Adrenal gland (tissue), 12 donors: Measurements from ENCODE around the gene PIP5K1C. TPM values are rescaled to one million over a fixed set of nuclear protein-coding genes. Genes with fewer than 3 reads are reported as not detected.

Source experiments
- DNase-seq, 7 donors: peaks; one replicate each; pipeline ENCODE4 v3.0.0-alpha.2; 2019 to 2020
- H3K27ac ChIP-seq, 5 donors: fragments of 200-600 bp; sonication (generic) in 4 of 5; 1 replicate in 3 of 5; 2 replicates in 2 of 5; pipeline versions ENCODE4 v1.5.1 to v1.8.0; 2016 to 2020; ENCODE audit warnings: mild to moderate bottlenecking in 1 of 5
- H3K27me3 ChIP-seq: fragments of 200-600 bp; 2 replicates; pipeline ENCODE4 v1.8.0; 2021
- H3K36me3 ChIP-seq, 2 donors: fragments of 200-600 bp; replicated peaks in 1 of 2; 1 replicate in 1 of 2; 2 replicates in 1 of 2; pipeline versions ENCODE4 v1.5.1 to v1.8.0; 2018 to 2022
- H3K4me1 ChIP-seq, 2 donors: fragments of 200-600 bp; replicated peaks in 1 of 2; 1 replicate in 1 of 2; 2 replicates in 1 of 2; pipeline versions ENCODE4 v1.5.1 to v1.8.0; 2018 to 2021
- H3K4me3 ChIP-seq, 4 donors: fragments of 200-600 bp; sonication (generic) in 3 of 4; one replicate each; pipeline ENCODE4 v1.5.1; 2016 to 2018
- H3K9me3 ChIP-seq, 3 donors: fragments of 200-600 bp; sonication (generic) in 1 of 3; replicated peaks in 1 of 3; 1 replicate in 2 of 3; 2 replicates in 1 of 3; pipeline versions ENCODE4 v1.5.1 to v1.8.0; 2016 to 2021
- POLR2A ChIP-seq, 2 donors: fragments of 450-650 bp; IDR thresholded peaks; one replicate each; pipeline ENCODE4 v1.6.1; 2017; ENCODE audit warnings: antibody characterized with exemption in 2 of 2, mild to moderate bottlenecking in 2 of 2, moderate library complexity in 1 of 2
- WGBS, 4 donors: extraction: QIAGEN DNeasy Blood & Tissue Kit in 2 of 4; methylation state at CpG; one replicate each; pipeline versions ENCODE4 v1.1.5 to v1.1.7; 2013 to 2017; 5-methylcytosine and 5-hydroxymethylcytosine counted together
- intact Hi-C, 2 donors: fragments of 100-400 bp; cut with DNase I; formaldehyde crosslinking; loops; one replicate each; pipeline versions ENCODE4 v1.14.1 to v1.15.0; 2022 to 2023
- polyA plus RNA-seq, 3 donors: library from polyadenylated mRNA; stranded (reverse); fragments of 200-250 nt in 2 of 3; fragments of 350-450 nt in 1 of 3; fragmentation: Illumina TruSeq in 1 of 3; extraction: RNeasy Lipid Tissue Mini Kit (QIAGEN cat#74804) in 1 of 3; gene quantifications; one replicate each; pipeline ENCODE4 v1.2.3, GENCODE V29; 2013 to 2014
- total RNA-seq, 9 donors: library from RNA; depleted of rRNA in 4 of 9; stranded (reverse); fragments of >200 nt in 4 of 9; fragments of 120-200 nt in 1 of 9; fragmentation: NEBNext Ultra II Directional in 1 of 9; extraction: Animal tissue kit (Norgen Biotek cat#: 25700) in 1 of 9; gene quantifications; one replicate each; pipeline versions ENCODE4 v1.1.0 to v1.2.4, GENCODE V29; 2013 to 2023
- TF ChIP-seq, protein P1 (sequence below), 6 experiments: fragments of 450-650 bp in 4 of 6; fragments of 200-600 bp in 2 of 6; sonication (generic) in 1 of 6; IDR thresholded peaks; 1 replicate in 5 of 6; 2 replicates in 1 of 6; pipeline versions ENCODE4 v1.5.1 to v1.8.0; 2016 to 2021; ENCODE audit warnings: antibody characterized with exemption in 6 of 6, mild to moderate bottlenecking in 2 of 6, moderate library complexity in 1 of 6
- donor health status: healthy with polysubstance abuse.
- donor health status: Bipolar disorder and iron deficiency.
- donor health status: DM: yes; HTN: yes; CAD: no.
- donor health status: DM: no; HTN: no; CAD: no.
- donor health status: DM: no; HTN: no; CAD: no.
- donor health status: DM: yes; HTN: yes; CAD: no.

PIP5K1C gene
- total and polyA plus RNA-seq, 12 donors: 4.0 to 44.7 (median 31.0) TPM

GRCh38 chr19:3701200-3701599 is 932 bp upstream of the PIP5K1C start:
- Histone ChIP-seq H3K36me3 (no peaks in the 10 kb centered on the region), H3K4me3 (no peak overlapping the region), H3K27ac (no peak overlapping the region), H3K9me3 (no peaks in the 10 kb centered on the region), H3K4me1 (peaks cover 0 to 8% of the 10 kb centered on the region in 2 donors), H3K27me3 (peaks cover 6% of the 10 kb centered on the region)
- no peak for DNase-seq
- TF ChIP-seq, protein P1, sequence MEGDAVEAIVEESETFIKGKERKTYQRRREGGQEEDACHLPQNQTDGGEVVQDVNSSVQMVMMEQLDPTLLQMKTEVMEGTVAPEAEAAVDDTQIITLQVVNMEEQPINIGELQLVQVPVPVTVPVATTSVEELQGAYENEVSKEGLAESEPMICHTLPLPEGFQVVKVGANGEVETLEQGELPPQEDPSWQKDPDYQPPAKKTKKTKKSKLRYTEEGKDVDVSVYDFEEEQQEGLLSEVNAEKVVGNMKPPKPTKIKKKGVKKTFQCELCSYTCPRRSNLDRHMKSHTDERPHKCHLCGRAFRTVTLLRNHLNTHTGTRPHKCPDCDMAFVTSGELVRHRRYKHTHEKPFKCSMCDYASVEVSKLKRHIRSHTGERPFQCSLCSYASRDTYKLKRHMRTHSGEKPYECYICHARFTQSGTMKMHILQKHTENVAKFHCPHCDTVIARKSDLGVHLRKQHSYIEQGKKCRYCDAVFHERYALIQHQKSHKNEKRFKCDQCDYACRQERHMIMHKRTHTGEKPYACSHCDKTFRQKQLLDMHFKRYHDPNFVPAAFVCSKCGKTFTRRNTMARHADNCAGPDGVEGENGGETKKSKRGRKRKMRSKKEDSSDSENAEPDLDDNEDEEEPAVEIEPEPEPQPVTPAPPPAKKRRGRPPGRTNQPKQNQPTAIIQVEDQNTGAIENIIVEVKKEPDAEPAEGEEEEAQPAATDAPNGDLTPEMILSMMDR (IDR thresholded peaks at IDR 0.05): no peak
- intact Hi-C loops: loop anchor here (5.0 kb wide), 1 partner anchor 34 kb away; no protein-coding TSS in a partner anchor
- WGBS, 4 donors: 0 to 13% (median 10%) methylated on average over 1 of the region's 1 CpG

GRCh38 chr19:3699741-3700241 is 477 bp downstream of the PIP5K1C start:
- peak overlapping the region; percentile 41 to 91 (median 82) for H3K4me3 ChIP-seq
- peaks cover 0 to 8% of the 10 kb centered on the region in 2 donors for H3K4me1 ChIP-seq
- no peaks in the 10 kb centered on the region for H3K9me3 ChIP-seq
- intact Hi-C loops: loop anchor here (5.0 kb wide), 1 partner anchor 32 kb away; no protein-coding TSS in a partner anchor
- H3K27ac ChIP-seq: peak overlapping the region in 4 of 5 donors; percentile 43 to 83 (median 63)
- peak in 1 of 7 donors; percentile 27 for DNase-seq
- TF ChIP-seq, protein P1 (IDR thresholded peaks at IDR 0.05): no peak
- TF ChIP-seq POLR2A (IDR thresholded peaks at IDR 0.05): no peak
- H3K27me3 ChIP-seq: no peaks in the 10 kb centered on the region
- WGBS, 4 donors: 0 to 1% (median 1%) methylated on average over 6 to 43 of the region's 43 CpGs
- no peaks in the 10 kb centered on the region for H3K36me3 ChIP-seq

DNA sequence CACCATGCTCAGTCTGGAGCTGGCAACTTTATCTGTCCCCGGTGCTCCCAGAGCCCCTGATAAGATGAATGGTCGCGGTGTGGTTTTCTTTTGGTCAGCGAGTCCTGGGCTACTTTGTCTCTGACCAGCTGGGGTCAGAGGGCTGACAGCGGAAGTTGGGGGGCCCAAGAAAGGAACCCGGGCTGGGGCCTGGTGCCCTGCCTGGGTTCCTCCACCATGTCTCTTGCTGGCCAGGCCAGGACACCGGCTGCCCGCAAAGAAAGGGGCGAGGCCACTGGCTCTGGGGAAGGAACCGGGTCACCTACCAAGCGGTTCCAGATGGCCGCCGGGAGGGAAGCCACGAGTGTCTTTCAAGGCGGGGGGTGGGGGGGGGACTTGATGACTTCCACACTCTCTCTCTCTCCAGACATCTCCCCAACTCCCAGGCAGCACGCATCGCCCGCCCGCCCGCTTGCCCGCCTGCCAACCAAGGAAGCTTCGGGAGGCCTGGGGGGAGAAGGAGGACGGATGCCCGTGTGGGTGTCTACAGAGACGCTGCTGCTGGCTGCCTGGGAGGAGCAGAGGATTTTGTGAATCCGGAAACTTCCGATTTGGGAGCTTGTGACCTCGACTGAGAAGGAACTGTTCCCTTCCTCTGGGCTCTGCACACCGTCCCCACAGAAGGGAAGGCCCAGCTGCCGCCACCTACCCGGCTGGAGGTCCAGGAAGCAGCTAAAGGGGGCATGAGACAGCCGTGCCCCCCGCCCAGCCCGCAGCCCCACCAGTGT is 1.1 kb downstream of the PIP5K1C start:
- H3K27me3 ChIP-seq: no peaks in the 10 kb centered on the region
- DNase-seq: peak; percentile 54 to 82 (median 65)
- peak overlapping the region in 4 of 5 donors; percentile 43 to 83 (median 63) for H3K27ac ChIP-seq
- TF ChIP-seq POLR2A (IDR thresholded peaks at IDR 0.05): peak in 1 of 2 donors; percentile 52
- TF ChIP-seq, protein P1 (IDR thresholded peaks at IDR 0.05): no peak
- intact Hi-C loops: no loop called here
- no peaks in the 10 kb centered on the region for H3K9me3 ChIP-seq
- H3K36me3 ChIP-seq: no peaks in the 10 kb centered on the region
- peak overlapping the region; percentile 41 to 91 (median 82) for H3K4me3 ChIP-seq
- peaks cover 0 to 8% of the 10 kb centered on the region in 2 donors for H3K4me1 ChIP-seq
- WGBS, 4 donors: 0 to 7% (median 5%) methylated on average over 3 to 34 of the region's 34 CpGs

GRCh38 chr19:3698386-3698950 is 1.8 kb downstream of the PIP5K1C start:
- Histone ChIP-seq H3K4me1 (peaks cover 0 to 8% of the 10 kb centered on the region in 2 donors), H3K27ac (peak overlapping the region in 3 of 5 donors; percentile 57 to 83 (median 69)), H3K9me3 (no peaks in the 10 kb centered on the region), H3K4me3 (peak overlapping the region in 1 of 4 donors; percentile 87), H3K27me3 (no peaks in the 10 kb centered on the region), H3K36me3 (no peaks in the 10 kb centered on the region)
- intact Hi-C loops: no loop called here
- no peak for DNase-seq
- 61 to 73% (median 66%) methylated on average over 3 to 12 of the region's 12 CpGs for WGBS, 4 donors
- TF ChIP-seq, protein P1 (IDR thresholded peaks at IDR 0.05): no peak
- no peak for TF ChIP-seq POLR2A (IDR thresholded peaks at IDR 0.05)
